ENCODE measurements around the gene LAT. TPM values are rescaled to one million over a fixed set of nuclear protein-coding genes. Genes with fewer than 3 reads are reported as not detected.

Gene LAT, protein sequence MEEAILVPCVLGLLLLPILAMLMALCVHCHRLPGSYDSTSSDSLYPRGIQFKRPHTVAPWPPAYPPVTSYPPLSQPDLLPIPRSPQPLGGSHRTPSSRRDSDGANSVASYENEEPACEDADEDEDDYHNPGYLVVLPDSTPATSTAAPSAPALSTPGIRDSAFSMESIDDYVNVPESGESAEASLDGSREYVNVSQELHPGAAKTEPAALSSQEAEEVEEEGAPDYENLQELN
- 0.67 and 2.3 TPM in 2 replicates for total RNA-seq

DNA sequence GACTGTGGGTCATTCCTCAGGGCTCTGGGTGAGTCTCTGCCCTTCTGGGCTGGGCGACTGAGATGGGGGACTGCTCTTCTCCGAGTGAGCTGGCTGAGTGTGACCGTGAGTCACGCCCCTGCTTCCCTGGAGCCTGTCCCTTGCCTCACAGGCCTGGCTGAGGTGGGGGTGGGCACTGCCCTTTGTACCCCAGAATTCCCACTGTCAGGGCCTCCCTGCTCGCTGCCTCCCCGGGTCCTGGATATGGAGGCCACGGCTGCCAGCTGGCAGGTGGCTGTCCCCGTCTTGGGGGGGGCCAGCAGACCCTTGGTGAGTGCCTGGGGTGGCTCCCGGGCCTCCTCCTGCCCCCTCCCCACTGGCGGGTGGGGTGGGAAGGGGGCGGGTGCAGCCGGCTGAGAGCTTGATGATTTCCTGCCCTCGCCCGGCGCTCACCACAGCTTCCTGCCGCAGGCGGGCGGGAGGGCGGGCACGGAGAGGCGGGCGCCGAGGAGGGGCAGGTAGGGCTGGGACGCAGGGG is at the start of gene LAT:
Gene LAT, plus strand, starts transcription at position 434 of the 517 bp plus-strand sequence. CDS start 366 bp downstream, outside the sequence.

DNA sequence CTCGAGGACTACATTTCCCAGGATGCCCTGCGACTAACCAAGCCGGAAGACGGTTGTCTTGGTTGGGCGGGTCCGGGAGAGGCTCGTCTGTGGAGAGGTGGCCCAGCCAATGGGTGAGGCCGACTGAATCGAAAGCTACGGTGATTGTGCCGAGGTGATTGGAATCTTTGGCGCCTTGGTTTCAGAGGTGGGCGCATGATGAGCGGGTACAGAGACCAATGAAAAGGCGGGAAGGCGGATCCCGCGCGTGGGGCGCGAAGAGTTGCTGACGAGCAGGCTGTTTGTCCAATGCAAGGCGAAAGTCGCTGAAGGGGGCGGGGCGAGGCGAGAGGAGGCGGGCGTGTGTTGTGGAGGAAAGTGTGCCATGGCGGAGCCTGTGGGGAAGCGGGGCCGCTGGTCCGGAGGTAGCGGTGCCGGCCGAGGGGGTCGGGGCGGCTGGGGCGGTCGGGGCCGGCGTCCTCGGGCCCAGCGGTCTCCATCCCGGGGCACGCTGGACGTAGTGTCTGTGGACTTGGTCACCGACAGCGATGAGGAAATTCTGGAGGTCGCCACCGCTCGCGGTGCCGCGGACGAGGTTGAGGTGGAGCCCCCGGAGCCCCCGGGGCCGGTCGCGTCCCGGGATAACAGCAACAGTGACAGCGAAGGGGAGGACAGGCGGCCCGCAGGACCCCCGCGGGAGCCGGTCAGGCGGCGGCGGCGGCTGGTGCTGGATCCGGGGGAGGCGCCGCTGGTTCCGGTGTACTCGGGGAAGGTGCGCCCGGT is 34.0 kb upstream of the LAT start, which contains the start of gene NFATC2IP:
Gene NFATC2IP, plus strand, starts transcription at position 290 of the 762 bp plus-strand sequence. Its CDS starts 75 bp downstream, at position 365.

DNA sequence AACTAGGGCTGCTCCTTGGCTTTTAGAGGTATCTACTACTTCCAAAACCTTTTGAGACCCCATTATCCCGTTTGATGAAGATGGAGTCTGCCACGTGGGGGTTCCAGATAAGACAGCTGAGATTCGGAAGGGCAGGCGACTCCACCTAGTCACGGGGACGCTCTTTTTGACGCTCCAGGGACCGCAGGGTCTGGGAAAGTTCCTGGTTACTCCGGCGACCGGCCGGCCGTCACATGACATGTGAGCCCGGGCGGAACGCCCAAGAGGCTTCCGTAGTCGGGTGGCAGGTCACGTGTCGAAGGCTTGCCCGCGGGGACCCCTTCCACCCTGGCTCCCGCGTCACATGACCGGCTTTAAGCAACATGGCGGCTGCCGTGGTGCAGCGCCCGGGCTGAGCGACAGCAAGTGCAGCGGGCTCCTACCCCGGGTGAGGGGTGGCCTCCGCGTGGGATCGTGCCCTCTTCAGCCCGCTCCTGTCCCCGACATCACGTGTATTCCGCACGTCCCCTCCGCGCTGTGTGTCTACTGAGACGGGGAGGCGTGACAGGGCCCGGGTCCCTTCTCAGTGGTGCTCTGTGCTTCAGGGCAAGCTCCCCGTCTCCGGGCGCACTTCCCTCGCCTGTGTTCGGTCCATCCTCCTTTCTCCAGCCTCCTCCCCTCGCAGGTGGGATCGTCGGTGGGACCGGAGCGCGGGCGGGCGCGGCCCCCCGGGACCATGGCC is 10.3 kb upstream of the LAT start, which contains the start of gene SPNS1:
Gene SPNS1, plus strand, starts transcription at position 342 of the 721 bp plus-strand sequence. Its CDS starts 374 bp downstream, at position 716.

Other genes with a start within 250 kb of the LAT start
- 4.1 and 4.9 TPM in 2 replicates for gene NPIPB9, start 233.3 kb upstream of the LAT start, total RNA-seq
- 69.8 and 80.0 TPM in 2 replicates for gene ATXN2L, start 162.1 kb upstream of the LAT start, total RNA-seq
- gene TUFM, start 138.7 kb upstream of the LAT start, total RNA-seq, result 145 TPM in 2 replicates
- gene SH2B1, start 121.2 kb upstream of the LAT start, total RNA-seq, result 17.8 and 19.6 TPM in 2 replicates
- gene ATP2A1, start 106.6 kb upstream of the LAT start, total RNA-seq, result 0.19 and 1.6 TPM in 2 replicates
- 43.4 and 49.7 TPM in 2 replicates for gene RABEP2, start 59.8 kb upstream of the LAT start, total RNA-seq
- gene CD19, start 53.1 kb upstream of the LAT start, total RNA-seq, result not detected in 2 replicates
- gene NFATC2IP, start 34.1 kb upstream of the LAT start, total RNA-seq, result 32.7 and 36.5 TPM in 2 replicates
- 49.9 and 55.9 TPM in 2 replicates for gene SPNS1, start 10.3 kb upstream of the LAT start, total RNA-seq